HG03064 (cell line): ENCODE measurements around the gene SDS.

Source experiments
- ATAC-seq: cut with Tn5 transposase; IDR thresholded peaks from one replicate; pipeline ENCODE4 v1.9.1; 2021; ENCODE audit warnings: low read depth; ENCODE audit not compliant: unreplicated experiment

Gene SDS

DNA sequence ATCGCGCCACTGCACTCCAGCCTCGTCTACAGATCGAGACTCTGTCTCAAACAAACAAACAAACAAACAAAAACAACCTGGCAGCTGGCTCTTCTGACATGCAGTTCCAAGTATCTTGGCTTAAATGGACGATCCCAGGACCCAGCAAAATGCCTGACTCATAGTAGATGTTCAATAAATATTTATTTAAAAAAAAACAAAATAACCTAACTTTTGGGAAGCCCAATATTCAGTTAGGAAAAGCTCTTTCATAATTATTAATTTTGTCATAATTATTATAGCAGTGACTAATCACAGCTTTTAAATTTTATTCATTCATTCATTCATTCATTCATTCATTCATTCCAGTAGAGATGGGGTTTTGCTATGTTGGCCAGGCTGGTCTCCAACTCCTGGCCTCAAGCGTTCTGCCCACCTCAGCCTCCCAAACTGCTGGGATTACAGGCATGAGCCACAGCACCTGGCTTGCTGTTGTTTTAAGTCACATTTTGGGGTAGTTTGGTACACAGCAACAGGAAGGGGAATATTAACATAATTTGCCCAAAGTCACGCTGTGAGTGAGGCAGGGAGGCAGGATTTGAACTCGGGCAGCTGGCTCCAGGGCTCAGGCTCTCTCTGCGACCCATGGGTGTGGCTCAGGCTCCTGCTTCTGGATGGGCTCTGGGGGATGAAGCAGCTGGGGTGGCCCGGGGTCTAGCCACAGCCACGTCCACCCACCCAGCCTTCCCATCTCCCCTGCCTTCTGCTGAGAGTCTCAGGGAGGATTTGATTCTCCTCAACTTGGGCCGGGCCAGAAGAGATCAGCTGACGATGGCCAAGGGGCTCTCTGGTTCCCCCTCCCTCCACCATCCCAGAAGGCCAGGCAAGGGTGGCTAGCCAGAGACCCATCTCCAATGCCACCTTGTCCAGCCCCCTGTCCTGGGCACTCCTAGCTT, 2.4 kb downstream of the SDS start:
- ATAC-seq = no peak

GRCh38 chr12:113400362-113400761, 3.3 kb downstream of the SDS start:
- ATAC-seq = no peak

DNA sequence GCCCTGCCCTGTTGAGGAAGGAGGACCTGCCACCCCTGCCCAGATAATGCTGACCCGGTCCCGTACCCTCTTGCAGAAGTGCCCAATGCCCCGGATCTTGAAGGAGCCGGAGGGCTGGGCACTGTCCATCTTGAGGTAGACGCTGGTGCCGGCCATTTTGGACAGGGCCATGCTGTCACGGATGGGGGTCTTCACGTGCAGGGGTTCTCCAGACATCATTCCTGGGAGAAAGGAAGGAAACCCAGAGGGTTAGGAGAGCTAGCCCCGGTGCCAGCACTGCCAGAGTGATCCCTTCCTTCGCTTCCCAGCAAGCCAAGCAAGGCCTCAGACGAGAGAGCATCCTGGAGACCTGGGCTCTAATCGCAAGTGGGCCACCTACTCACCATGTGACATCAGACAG, 4.2 kb downstream of the SDS start:
- no peak for ATAC-seq

- ATAC-seq = no peak
Observed at GRCh38 chr12:113398346-113399290, 5.1 kb downstream of the SDS start.

DNA sequence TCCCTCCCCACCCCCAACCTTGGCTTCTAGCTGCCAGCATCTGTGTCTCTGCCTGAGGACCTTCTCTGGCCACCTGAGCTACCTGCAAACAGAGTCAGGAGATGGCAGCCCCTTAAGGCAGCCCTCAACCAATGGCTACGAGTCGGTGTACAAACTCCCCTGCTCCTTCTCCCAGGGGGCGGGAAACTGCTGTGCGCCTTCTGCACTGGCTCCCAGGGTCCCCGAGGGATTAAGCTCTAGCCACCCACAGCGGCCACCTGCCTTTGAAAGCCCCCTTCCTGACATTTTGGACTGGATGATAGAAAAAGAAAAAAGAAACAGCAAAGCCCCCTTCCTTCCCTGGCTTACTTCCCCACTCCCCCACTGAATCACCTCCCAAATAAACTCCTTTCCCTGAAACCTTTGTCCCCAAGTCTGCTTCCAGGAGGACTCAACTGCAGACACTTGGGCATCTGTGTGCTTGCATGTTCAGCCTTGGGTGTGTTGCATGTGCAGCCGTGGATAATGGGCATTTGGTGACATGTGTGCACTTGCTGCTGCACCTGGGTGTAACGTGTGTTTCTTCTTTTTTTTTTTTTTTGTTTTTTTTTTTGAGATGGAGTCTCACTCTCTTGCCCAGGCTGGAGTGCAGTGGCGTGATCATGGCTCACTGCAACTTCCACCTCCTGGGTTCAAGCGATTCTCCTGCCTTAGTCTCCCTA, 6.0 kb downstream of the SDS start:
- ATAC-seq = no peak

- ATAC-seq = no peak
Observed at GRCh38 chr12:113396828-113397496, 6.7 kb downstream of the SDS start.

- ATAC-seq = no peak
Observed at GRCh38 chr12:113396200-113396599, 7.5 kb downstream of the SDS start.

DNA sequence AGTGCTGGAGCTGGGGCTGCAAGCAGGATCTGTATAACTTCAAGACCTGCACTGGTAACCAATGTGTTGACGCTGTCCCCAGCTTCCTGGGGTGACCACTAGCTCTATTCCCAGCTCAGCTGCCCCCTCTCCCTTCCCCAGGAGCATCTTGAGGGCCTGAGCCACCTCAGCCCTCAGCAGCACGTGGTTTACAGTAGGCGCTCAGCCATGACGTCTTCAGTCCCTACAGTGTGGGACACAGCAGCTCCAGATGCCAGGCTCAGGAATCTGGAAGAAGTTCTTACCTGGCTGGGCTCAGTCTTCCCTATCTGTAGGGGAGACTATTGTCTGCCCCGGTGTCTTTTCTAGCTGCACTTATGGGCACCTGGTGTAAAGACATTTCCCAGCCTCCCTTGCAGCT, 8.6 kb downstream of the SDS start:
- no peak for ATAC-seq

- ATAC-seq = no peak
Observed at GRCh38 chr12:113393749-113394148, 9.9 kb downstream of the SDS start.

- ATAC-seq = no peak
Observed at GRCh38 chr12:113392988-113393579, 10.6 kb downstream of the SDS start.

- no peak for ATAC-seq
Observed at GRCh38 chr12:113392520-113392919, 11.2 kb downstream of the SDS start.

- no peak for ATAC-seq
Observed at GRCh38 chr12:113391650-113392337, 11.9 kb downstream of the SDS start.

DNA sequence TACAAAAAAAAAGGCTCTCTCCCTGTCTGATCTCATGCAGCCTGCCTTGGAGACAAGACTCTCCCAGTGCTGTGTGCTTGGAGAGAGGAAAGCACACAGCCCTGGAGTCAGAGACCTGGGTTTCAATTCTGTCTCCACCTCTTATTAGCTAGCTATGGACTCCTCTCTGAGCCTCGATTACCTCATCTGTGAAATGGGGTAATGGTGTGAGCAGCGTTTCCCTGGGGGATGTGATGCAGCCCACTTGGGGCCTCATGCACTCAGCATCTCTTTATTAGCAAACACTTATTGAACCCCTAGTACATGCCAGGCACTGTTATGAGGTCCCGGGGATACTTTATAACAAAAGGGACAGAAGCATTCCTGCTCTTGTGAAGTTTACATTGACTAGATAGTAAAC, 12.5 kb downstream of the SDS start:
- ATAC-seq = no peak

DNA sequence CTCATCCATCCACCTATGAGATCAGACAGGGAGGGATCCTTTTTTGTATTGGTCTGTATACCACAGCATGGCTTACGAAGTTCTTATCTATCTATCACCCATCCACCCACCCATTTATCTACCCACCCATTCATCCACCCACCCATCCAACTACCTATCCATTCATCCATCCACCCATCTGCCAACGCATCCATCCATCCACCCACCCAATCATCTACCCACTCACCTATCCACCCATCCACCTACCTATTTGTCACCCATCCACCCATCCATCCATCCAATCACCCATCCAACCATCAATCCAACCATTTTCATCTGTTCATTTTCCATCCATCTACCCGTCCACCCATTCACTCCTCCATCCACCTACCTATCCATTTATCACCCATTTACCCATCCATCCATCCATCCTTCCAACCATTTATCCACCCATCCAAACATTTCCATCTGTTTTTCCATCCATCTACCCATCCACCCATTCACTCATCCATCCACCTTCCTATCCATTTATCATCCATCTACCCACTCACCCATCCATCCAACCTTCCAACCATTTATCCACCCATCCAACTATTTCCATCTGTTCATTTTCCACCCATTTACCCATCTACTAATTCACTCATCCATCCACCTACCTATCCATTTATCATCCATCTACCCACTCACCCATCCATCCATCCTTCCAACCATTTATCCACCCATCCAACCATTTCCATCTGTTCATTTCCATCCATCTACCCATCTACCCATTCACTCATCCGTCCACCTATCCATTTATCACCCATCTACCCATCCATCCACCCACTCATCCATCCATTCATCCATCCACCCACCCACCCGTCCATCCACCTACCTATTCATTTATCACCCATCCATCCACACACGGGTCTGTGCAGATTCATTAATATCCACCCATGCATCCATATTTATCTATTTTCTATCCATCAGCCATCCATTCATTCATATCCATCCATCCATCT, 13.3 kb downstream of the SDS start:
- ATAC-seq = no peak

- no peak for ATAC-seq
Observed at GRCh38 chr12:113388351-113388750, 15.3 kb downstream of the SDS start.

DNA sequence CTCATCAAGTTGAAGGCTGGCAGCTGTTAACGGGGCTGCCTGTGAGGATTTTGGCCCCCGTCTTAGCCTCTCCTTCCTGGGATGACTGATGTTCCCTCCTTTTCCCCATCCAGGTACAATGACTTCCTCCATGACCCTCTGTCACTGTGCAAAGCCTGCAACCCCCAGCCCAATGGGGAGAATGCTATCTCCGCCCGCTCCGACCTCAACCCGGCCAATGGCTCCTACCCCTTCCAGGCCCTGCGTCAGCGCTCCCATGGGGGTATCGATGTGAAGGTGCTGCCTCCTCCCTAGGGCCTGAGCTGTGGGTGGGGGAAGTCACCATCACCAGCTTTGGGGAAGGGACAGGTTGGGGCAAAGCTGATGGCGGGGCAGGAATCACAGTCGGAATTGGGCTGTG, 16.1 kb downstream of the SDS start:
- ATAC-seq = no peak

DNA sequence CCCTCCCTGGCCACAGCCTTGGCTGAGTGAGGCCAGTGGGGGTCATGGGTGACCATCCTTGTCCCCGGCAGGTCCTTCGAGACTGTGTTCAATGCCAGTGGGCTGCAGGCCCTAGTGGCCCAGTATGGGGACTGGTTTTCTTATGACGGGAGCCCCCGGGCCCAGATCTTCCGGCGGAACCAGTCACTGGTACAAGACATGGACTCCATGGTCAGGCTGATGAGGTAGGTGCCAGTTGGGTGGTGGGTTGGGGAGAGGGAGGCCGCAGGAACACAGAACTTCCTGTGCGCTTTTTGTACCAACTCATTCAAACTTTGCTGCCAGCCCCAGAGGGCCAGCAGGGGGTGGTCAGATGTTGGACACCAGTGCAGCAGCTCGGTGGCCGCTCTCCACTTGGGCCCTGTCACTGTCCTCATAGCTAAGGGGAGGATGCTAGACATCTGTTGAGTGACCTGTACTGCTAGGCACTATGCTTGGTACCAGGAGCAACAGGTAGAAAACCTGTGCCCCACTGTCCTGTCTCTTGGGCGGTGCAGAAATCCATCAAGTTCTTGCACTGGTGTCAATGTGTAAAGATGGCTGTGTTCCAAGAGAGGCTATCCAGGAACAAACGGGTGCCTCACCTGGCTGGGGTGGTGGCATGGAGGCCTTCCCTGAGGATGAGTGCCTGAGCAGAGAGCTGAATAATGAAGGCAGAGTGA, 16.7 kb downstream of the SDS start:
- ATAC-seq = no peak
